ENCODE measurements around the gene MAP3K3. TPM values are rescaled to one million over a fixed set of nuclear protein-coding genes. Genes with fewer than 3 reads are reported as not detected.

The MAP3K3 gene
- total and polyA plus RNA-seq, 2 experiments from 2014 or later: 6.1 to 24.6 TPM

DNA sequence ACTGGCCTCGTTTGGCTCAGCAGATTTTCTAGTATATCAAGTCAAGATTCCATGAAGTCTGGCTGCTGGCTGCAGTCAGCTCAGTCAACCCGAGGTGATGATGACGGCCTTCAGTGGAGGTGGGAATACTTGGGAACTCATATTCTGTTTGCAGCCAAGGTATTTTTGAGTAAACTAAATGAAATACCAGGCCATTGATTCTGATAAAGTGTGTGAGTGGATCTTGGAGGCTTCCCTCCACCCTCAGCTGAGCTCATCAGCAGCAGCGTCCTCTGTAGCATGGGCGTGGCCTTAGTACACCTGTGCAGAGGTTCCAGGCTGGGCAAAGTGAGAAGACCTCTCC lies 43.5 kb upstream of the MAP3K3 start (continued):
- TF ChIP-seq ZNF462 (CRISPR knock-in tag; IDR thresholded peaks at IDR 0.05) (no peak), NANOG (IDR thresholded peaks at IDR 0.05; ENCODE audit: borderline replicate concordance) (no peak), EZH2phosphoT487 (IDR thresholded peaks at IDR 0.05; ENCODE audit: unreplicated experiment) (no peak), ZNF114 (CRISPR knock-in tag; IDR thresholded peaks at IDR 0.05) (no peak), EZH2 (IDR thresholded peaks at IDR 0.05; ENCODE audit: low read depth, unreplicated experiment) (no peak), POLR2AphosphoS5 (IDR thresholded peaks at IDR 0.05; ENCODE audit: low read depth) (no peak), ZNF331 (CRISPR knock-in tag; IDR thresholded peaks at IDR 0.05; ENCODE audit: low read depth) (no peak)

DNA sequence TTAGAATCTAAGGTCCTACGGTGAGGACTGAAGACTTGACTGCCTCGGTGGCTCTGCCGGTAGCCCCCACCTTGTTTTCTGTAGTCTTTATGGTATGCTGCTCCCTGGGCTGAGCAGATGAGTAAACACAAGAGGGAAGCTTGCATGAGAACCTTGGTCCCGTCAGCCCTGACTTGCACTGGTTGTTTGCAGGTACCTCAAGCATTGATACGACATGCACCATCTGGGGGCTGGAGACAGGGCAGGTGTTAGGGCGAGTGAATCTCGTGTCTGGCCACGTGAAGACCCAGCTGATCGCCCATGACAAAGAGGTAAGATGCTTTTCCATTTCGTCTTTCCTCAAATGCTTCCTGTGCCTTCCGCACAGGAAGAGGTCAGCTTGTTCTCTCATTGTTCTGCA lies 42.6 kb upstream of the MAP3K3 start:
- Histone ChIP-seq H3K9me2 (ENCODE audit: insufficient read depth) (no peaks in the 10 kb centered on the region), H3F3A (replicated peaks; ENCODE audit: low read depth) (no peaks in the 10 kb centered on the region), H3K27ac (ENCODE audit: low read depth) (no peak overlapping the region), H3K4me3 (no peak overlapping the region), H3K4me1 (ENCODE audit: insufficient read depth) (peaks cover 13% of the 10 kb centered on the region; the same call in 1 of the 2 replicates), H3K4me2 (no peak overlapping the region), H3K79me2 (replicated peaks; ENCODE audit: insufficient read depth) (peaks cover 42% of the 10 kb centered on the region), H3K27me3 (ENCODE audit: insufficient read depth) (no peaks in the 10 kb centered on the region), H2AFZ (no peak overlapping the region), H4K20me1 (replicated peaks; ENCODE audit: insufficient read depth) (peaks cover 41% of the 10 kb centered on the region), H3K36me3 (ENCODE audit: insufficient read depth) (peaks cover 7% of the 10 kb centered on the region; the same call in 1 of the 2 replicates)
- no peak overlapping the region for H3K4me3 Mint-ChIP-seq
- DNase-seq (ENCODE audit: low spot score) (peak; percentile 40), ATAC-seq (peak; percentile 87)
- no peaks in the 10 kb centered on the region for H3K27me3 Mint-ChIP-seq (ENCODE audit: insufficient read depth, low read depth, poor library complexity)
- peaks cover 30% of the 10 kb centered on the region for H3K36me3 Mint-ChIP-seq (ENCODE audit: low read depth)
- H3K27ac Mint-ChIP-seq: peak overlapping the region; percentile 5
- peaks cover 19% of the 10 kb centered on the region for H3K4me1 Mint-ChIP-seq
- no peaks in the 10 kb centered on the region for H3K9me3 Mint-ChIP-seq
- TF ChIP-seq, protein P1, sequence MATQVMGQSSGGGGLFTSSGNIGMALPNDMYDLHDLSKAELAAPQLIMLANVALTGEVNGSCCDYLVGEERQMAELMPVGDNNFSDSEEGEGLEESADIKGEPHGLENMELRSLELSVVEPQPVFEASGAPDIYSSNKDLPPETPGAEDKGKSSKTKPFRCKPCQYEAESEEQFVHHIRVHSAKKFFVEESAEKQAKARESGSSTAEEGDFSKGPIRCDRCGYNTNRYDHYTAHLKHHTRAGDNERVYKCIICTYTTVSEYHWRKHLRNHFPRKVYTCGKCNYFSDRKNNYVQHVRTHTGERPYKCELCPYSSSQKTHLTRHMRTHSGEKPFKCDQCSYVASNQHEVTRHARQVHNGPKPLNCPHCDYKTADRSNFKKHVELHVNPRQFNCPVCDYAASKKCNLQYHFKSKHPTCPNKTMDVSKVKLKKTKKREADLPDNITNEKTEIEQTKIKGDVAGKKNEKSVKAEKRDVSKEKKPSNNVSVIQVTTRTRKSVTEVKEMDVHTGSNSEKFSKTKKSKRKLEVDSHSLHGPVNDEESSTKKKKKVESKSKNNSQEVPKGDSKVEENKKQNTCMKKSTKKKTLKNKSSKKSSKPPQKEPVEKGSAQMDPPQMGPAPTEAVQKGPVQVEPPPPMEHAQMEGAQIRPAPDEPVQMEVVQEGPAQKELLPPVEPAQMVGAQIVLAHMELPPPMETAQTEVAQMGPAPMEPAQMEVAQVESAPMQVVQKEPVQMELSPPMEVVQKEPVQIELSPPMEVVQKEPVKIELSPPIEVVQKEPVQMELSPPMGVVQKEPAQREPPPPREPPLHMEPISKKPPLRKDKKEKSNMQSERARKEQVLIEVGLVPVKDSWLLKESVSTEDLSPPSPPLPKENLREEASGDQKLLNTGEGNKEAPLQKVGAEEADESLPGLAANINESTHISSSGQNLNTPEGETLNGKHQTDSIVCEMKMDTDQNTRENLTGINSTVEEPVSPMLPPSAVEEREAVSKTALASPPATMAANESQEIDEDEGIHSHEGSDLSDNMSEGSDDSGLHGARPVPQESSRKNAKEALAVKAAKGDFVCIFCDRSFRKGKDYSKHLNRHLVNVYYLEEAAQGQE (IDR thresholded peaks at IDR 0.05; ENCODE audit: unreplicated experiment): no peak
- no peak for TF ChIP-seq EZH2phosphoT487 (IDR thresholded peaks at IDR 0.05; ENCODE audit: unreplicated experiment)
- no peak for TF ChIP-seq JUNB (IDR thresholded peaks at IDR 0.05; ENCODE audit: unreplicated experiment)
